ENCODE measurements around the gene EIF4E2.
"Not testable (repeated sequence)": the region's sequence is repeated elsewhere in the genome, so short reads cannot be mapped to it uniquely, and the experiment has no call there.

EIF4E2 gene

DNA sequence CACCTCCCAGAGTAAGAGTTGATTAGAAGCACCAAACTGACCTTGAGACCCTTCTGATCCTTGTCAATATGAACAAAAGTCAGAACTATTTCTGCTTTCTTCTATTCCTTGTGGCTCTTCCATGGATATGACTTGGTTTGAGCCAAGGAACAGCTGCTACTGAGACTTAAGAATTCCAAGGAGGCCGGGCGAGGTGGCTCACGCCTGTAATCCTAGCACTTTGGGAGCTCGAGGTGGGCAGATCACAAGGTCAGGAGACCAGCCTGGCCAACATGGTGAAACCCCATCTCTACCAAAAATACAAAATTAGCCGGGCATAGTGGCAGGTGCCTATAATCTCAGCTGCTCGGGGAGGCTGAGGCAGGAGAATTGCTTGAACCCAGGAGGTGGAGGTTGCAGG, 20.0 kb downstream of the EIF4E2 start:
- DNase-seq = not testable (repeated sequence)

- no peak for DNase-seq
Measured at GRCh38 chr2:232571026-232571474, 20.6 kb downstream of the EIF4E2 start.

- no peak for DNase-seq
Measured at GRCh38 chr2:232573042-232573441, 22.6 kb downstream of the EIF4E2 start.

DNA sequence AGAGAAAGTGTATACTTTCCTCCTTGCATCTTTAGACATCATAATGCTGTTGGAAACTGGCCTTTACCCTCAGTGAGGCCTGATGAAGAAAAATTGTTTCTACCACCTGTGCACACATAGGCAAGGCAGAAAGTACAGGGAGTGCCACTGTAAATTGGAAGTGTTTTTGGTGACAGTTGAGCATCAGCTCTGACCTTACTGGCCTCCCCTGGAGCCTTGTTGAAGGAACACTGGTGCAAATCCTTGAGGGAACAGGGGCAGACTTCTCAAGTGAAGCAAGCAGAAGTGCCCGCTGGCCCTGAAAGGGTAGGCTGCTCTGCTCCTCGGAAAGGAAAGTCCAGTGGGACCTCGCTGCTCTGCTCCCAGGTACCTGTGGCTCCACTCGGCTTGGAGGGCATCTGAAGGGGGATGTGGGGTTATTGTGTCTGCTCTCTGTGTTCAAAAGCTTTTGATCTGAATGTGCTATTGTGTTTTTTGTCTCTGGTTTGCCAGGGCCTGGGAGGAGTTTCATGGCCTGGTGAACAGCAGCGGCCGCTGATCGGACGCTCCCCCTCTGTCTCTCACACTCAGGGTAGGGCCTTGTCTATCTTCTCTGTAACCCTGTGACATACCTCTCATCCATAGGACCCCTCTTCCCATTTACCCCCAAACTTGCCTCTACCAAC, 23.4 kb downstream of the EIF4E2 start:
- no peak for DNase-seq

DNA sequence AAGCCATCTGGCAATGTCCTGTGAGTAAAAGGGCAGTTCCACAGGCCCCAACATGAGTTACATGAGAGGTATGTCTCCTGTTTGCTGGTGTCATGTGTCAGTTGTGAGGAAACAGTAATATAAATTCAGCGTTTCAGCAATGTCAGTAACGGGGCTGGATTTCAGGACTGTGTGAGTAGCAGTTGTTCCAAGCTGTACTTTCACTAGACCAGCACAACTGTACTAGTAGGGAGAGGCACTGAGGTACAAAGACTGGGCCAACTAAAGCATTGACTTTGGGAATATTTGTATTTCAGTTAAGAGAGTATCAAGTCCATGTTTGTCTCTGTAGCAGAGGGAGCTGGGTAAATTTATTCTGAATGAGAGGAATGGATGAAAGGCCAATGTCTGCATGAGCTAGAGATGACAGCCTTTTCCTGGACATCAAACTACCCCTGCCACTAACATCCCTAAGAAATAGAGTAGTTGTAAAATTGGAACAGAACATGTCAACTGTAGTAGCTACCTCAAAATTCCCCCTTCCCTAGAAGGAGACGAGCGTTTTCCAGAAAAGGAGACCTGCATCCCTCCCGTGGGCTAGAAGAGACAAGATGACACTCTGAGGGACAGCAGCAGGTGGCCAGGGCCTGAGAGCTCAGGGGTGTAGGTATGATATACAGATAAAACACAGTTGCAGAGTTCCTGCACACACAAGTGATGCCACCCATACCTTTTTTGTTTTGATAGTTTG, 24.4 kb downstream of the EIF4E2 start:
- DNase-seq = no peak

DNA sequence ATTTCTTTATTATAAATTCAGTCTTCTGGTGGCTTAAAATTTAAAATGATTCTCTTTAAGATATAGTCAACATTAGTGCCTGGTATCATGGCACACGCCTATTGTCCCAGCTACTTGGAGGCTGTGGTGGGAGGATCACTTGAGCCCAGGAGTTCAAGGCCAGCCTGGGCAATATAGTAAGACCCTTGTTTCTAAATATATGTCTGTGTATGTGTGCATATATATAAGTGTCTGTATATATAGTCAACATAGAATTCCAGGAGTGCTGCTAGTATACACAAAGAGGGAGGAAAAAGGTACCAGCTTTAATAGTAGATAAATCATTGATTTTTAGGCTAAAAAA, 24.9 kb downstream of the EIF4E2 start:
- DNase-seq = no peak

DNA sequence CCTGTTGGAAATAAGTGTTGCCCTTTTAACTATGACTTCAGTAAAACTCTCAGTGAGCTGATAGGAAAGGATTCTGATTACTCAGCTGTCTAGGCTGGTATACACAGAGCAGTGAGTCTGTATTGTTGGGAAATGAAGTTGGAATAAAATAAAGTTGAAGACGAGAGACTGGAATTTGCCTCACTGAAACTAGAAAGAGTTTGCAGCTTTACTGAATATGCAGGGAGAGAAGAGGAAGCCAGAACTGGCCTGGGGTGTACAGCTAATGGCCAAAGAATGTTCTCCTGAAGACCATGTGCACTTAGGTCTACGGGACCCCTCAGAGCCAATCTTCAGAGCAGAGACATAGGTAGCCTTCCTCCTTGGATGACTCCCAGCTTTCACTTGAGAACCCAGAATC, 26.5 kb downstream of the EIF4E2 start:
- DNase-seq = no peak

DNA sequence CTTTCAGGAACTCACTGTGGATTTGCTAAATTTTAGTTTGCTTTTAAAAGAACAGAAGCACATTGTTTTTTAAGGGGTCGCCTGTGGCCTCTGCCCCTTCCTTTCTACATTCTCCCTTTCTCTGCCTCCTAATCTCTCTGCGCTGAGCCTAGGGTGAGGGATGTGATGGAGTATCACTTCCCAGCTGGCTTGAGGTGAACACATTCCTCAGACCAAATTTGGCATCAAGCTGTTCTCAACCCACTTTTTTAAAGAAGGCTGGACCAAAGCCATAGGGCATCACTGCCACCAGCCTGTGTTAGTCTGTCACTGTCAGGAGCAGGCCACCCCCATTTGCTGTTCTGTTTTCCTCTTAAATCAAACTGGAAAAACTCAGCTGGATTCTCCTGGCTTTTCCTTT, 27.4 kb downstream of the EIF4E2 start:
- DNase-seq = no peak

- DNase-seq = no peak
Measured at GRCh38 chr2:232578626-232579025, 28.1 kb downstream of the EIF4E2 start.

DNA sequence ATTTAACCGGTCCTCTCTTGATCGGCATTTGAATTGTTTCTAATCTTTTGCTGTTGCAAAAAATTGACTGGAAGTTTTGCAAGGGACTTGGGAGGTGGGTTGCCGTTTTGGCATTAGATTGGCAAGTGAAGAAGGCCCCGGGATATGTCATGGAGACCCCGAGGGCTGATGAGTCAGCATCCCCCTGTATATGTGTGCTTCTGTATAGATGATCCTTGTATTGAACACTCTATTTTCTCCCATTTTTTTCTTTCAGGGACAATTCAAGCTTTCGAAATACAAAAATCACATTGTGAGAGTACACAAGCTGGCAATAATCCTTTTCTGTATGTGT, 30.1 kb downstream of the EIF4E2 start:
- no peak for DNase-seq

GRCh38 chr2:232581725-232582124, 31.2 kb downstream of the EIF4E2 start:
- no peak for DNase-seq

GRCh38 chr2:232584238-232584637, 33.7 kb downstream of the EIF4E2 start:
- no peak for DNase-seq

- no peak for DNase-seq
Measured at GRCh38 chr2:232586943-232587505, 36.5 kb downstream of the EIF4E2 start.

- no peak for DNase-seq
Measured at GRCh38 chr2:232587512-232587911, 37.0 kb downstream of the EIF4E2 start.

DNA sequence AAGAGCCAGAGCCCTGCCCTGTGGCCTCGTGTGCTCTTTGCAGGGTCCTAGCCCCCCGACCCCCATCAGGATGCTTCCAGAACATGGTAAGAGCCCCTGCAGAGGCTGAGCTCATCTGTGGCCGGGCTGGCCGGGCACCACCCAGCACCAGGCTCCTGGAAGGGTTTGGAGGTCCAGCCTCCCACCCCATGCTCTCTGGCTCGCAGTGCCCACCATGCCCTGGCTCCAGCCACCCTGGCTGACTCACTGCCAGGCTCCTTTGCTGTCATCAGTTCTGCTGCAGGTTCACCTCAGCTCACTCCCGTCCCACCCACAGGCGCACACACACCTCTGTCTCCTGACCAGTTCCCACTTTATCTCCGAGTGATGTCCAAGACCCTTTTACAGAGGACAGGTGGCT, 37.5 kb downstream of the EIF4E2 start:
- DNase-seq = no peak

DNA sequence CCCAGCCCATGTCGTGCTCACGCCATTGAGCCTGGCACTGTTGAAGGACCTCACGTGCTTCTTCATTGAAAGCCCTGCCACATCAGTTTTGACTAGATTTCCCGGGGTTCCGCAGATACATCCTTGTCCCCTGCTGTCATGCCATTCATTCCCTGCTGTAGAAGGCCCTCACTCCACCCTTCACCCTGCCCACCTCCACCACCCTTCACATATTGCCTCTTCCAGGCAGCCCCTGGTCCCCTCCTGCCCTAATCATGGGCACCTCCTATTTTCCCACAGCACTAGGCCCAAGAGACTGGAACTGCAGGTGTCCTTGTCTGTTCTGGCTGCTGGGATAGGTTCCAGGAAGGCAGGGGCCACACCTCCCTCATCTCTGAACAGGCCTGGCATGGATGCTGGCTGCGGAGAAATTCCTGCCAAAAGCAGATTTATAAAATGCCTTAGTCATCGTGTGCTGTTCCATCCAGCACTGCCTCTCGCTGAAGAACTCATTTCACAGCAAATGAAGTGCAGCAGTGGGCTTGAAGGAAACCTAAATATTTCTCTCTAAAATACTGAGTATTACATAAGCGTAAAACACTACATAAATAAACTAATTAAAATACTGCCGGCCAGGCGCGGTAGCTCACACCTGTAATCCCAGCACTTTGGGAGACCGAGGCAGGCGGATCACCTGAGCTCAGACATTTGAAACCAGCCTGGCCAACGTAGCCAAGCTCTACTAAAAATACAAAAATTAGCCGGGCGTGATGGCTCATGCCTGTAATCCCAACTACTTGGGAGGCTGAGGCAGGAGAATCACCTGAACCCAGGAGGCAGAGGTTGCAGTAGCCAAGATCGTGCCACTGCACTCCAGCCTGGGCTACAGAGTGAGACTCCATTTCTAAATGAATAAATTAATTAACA, 38.4 kb downstream of the EIF4E2 start:
- DNase-seq = no peak

- no peak for DNase-seq
Measured at GRCh38 chr2:232592772-232593395, 42.4 kb downstream of the EIF4E2 start.

- DNase-seq = no peak
Measured at GRCh38 chr2:232593982-232594381, 43.5 kb downstream of the EIF4E2 start.

DNA sequence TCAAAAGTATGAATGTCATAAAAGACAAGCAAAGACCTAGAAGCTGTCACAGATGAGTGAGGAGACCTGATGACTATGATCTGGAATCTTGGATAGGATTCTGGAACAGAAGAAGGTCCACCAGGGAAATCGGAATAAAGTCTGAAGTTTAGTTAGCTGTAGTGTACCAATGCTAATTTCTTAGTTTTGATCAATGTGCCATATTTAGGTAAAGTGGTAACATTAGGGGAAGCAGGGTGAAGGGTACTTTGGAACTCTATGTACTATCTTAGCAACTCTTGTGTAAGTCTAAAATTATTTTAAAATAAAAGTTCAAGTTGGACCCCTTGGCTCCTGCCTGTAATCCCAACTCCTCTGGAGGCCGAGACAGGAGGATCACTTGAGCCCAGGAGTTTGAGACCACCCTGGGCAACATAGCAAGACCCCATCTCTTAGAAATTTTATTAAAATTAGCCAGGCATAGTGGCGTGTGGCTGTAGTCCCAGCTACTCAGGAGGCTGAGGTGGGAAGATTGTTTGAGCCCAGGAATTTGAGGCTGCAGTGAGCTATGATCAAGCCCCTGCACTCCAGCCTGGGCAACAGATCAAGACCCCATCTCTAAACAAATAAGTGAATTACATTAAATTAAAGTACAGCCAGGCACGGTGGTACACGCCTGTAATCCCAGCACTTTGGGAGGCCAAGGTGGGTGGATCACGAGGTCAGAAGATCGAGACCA, 47.0 kb downstream of the EIF4E2 start:
- DNase-seq = no peak

- DNase-seq = no peak
Measured at GRCh38 chr2:232598293-232598692, 47.8 kb downstream of the EIF4E2 start.

DNA sequence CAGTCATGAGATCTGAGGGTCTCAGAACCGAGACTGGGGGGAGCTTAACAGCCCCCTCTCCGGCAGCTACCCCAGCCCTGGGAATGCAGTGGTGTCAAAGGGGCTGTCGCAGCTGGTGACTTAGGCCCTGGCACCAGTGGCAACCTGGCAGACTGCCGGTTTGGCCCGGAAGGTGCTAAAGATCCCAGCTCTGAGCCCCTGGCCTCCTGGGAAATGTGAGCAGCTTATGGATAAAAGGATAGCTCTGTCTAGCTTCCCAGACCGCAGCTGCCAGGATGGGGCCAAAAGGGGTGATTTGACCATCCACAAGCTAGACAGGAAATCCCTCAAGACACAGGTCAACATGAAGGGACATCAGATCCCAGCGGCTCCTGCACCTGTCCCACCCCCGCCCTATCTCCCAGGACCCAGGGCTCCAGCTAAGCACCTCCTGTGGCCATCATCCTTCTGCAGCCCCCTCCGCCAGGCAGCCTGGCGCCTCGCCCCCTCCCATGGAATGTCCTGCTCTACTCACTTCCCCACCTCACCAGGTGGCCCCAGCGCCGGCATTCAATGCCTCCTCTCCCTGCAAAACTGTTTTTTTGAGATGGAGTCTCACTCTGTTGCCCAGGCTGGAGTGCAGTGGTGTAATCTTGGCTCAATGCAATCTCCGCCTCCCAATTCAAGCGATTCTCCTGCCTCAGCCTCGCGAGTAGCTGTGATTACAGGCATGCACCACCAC, 49.7 kb downstream of the EIF4E2 start:
- DNase-seq = no peak

- DNase-seq = no peak
Measured at GRCh38 chr2:232603283-232603682, 52.8 kb downstream of the EIF4E2 start.
